Tibial nerve (tissue), 4 donors: ENCODE data around the gene ZFHX2.

Experiments
- CTCF ChIP-seq, 5 experiments: fragments of 200-600 bp in 3 of 5; fragments of 450-650 bp in 2 of 5; sonication (generic) in 3 of 5; IDR thresholded peaks; one replicate each; pipeline ENCODE4 v1.5.1; 2016 to 2019; ENCODE audit warnings: antibody characterized with exemption in 5 of 5, mild to moderate bottlenecking in 3 of 5, moderate library complexity in 2 of 5
- EP300 ChIP-seq, 2 donors: sonication (generic); formaldehyde crosslinking; IDR thresholded peaks; one replicate each; pipeline ENCODE4 v1.6.1; 2017; ENCODE audit warnings: antibody characterized with exemption in 2 of 2, mild to moderate bottlenecking in 1 of 2
- POLR2A ChIP-seq, 2 donors: fragments of 450-650 bp; IDR thresholded peaks; one replicate each; pipeline ENCODE4 v1.6.1; 2017; ENCODE audit warnings: antibody characterized with exemption in 2 of 2, mild to moderate bottlenecking in 2 of 2, moderate library complexity in 2 of 2

GRCh38 chr14:23566112-23566777 lies 14.7 kb upstream of the ZFHX2 start:
- TF ChIP-seq CTCF (IDR thresholded peaks at IDR 0.05), result no peak
- no peak for TF ChIP-seq EP300 (IDR thresholded peaks at IDR 0.05)
- no peak for TF ChIP-seq POLR2A (IDR thresholded peaks at IDR 0.05)
